GM08714 (cell line): ENCODE results near the gene ZNF841.
A peak's percentile ranks its signal among the peaks of the same experiment; 100 is the strongest.

ENCODE experiments used
- H3K4me3 ChIP-seq: fragments of 200-500 bp; sonication (Bioruptor generic); 2 replicates; pipeline ENCODE4 v1.5.1; 2014; ENCODE audit warnings: mild to moderate bottlenecking, low read length, inconsistent platforms
- ZNF274 ChIP-seq: IDR thresholded peaks from 2 replicates; pipeline ENCODE4 v1.6.1; 2012; ENCODE audit warnings: mild to moderate bottlenecking, low read depth, low read length

The ZNF841 gene

GRCh38 chr19:52095172-52096014, at the start of gene ZNF841:
Gene ZNF841, minus strand, starts transcription at chr19:52095765. Its CDS starts 10,964 bp downstream, at chr19:52084801.
- H3K4me3 ChIP-seq = peak within 1 kb of the TSS; percentile 94
- no peak for TF ChIP-seq ZNF274

- no peak for TF ChIP-seq ZNF274
- H3K4me3 ChIP-seq = no peak overlapping the region
Measured at GRCh38 chr19:52142001-52142595, 46.5 kb upstream of the ZNF841 start.

GRCh38 chr19:52141203-52141602, 45.6 kb upstream of the ZNF841 start:
- no peak overlapping the region for H3K4me3 ChIP-seq
- no peak for TF ChIP-seq ZNF274

GRCh38 chr19:52140032-52140710, 44.6 kb upstream of the ZNF841 start:
- no peak overlapping the region; the same call in 1 of the 2 replicates for H3K4me3 ChIP-seq
- no peak for TF ChIP-seq ZNF274

- no peak for TF ChIP-seq ZNF274
- H3K4me3 ChIP-seq = peak within 1 kb of the TSS; percentile 93
Measured at GRCh38 chr19:52139252-52140031, 43.9 kb upstream of the ZNF841 start, which contains the start of gene ZNF616. Gene ZNF616, minus strand, starts transcription at chr19:52139938. Its CDS starts 9,426 bp downstream, at chr19:52130512.

GRCh38 chr19:52138983-52139251, 43.4 kb upstream of the ZNF841 start:
- TF ChIP-seq ZNF274 = no peak

GRCh38 chr19:52138278-52138982, 42.9 kb upstream of the ZNF841 start:
- TF ChIP-seq ZNF274 = no peak
- peak overlapping the region; percentile 93 for H3K4me3 ChIP-seq

More at GRCh38 chr19:52138983-52139251, 43.4 kb upstream of the ZNF841 start:
- peak overlapping the region; percentile 93 for H3K4me3 ChIP-seq

GRCh38 chr19:52120286-52120685, 24.7 kb upstream of the ZNF841 start:
- H3K4me3 ChIP-seq = no peak overlapping the region

GRCh38 chr19:52115526-52116053, 20.0 kb upstream of the ZNF841 start:
- no peak overlapping the region for H3K4me3 ChIP-seq
- peak; percentile 99 for TF ChIP-seq ZNF274

More at GRCh38 chr19:52120286-52120685, 24.7 kb upstream of the ZNF841 start:
- TF ChIP-seq ZNF274 = no peak

GRCh38 chr19:52114691-52115090, 19.1 kb upstream of the ZNF841 start:
- no peak overlapping the region for H3K4me3 ChIP-seq
- TF ChIP-seq ZNF274 = no peak

- TF ChIP-seq ZNF274 = no peak
- no peak overlapping the region for H3K4me3 ChIP-seq
Measured at GRCh38 chr19:52112624-52113023, 17.1 kb upstream of the ZNF841 start.

- no peak for TF ChIP-seq ZNF274
- no peak overlapping the region for H3K4me3 ChIP-seq
Measured at GRCh38 chr19:52110780-52111179, 15.2 kb upstream of the ZNF841 start.

GRCh38 chr19:52102782-52103181, 7.2 kb upstream of the ZNF841 start:
- no peak overlapping the region for H3K4me3 ChIP-seq
- no peak for TF ChIP-seq ZNF274
